Measurements from ENCODE around the gene RPS15.
"Not testable (repeated sequence)": the region's sequence is repeated elsewhere in the genome, so short reads cannot be mapped to it uniquely, and the experiment has no call there.

RPS15 gene

GRCh38 chr19:1416014-1416841 is 22.0 kb upstream of the RPS15 start:
- in situ Hi-C loops (cut with MboI; ENCODE audit: low sequenced_read_pairs, unreplicated experiment): no loop called here
- TF ChIP-seq CTCF (IDR thresholded peaks at IDR 0.05; ENCODE audit: borderline replicate concordance, control extremely low read depth, extremely low read depth, insufficient read depth, missing control alignments): no peak
- DNase-seq (ENCODE audit: low spot score): no peak

- no peak for TF ChIP-seq CTCF (IDR thresholded peaks at IDR 0.05; ENCODE audit: borderline replicate concordance, control extremely low read depth, extremely low read depth, insufficient read depth, missing control alignments)
- no peak for DNase-seq (ENCODE audit: low spot score)
- in situ Hi-C loops (cut with MboI; ENCODE audit: low sequenced_read_pairs, unreplicated experiment): no loop called here
Observed at GRCh38 chr19:1417145-1417544, 21.1 kb upstream of the RPS15 start.

- TF ChIP-seq CTCF (IDR thresholded peaks at IDR 0.05; ENCODE audit: borderline replicate concordance, control extremely low read depth, extremely low read depth, insufficient read depth, missing control alignments): no peak
- no peak for DNase-seq (ENCODE audit: low spot score)
Observed at GRCh38 chr19:1417681-1418495, 20.3 kb upstream of the RPS15 start.

GRCh38 chr19:1418496-1418775 is 19.8 kb upstream of the RPS15 start:
- no peak for DNase-seq (ENCODE audit: low spot score)
- TF ChIP-seq CTCF (IDR thresholded peaks at IDR 0.05; ENCODE audit: borderline replicate concordance, control extremely low read depth, extremely low read depth, insufficient read depth, missing control alignments): no peak
- in situ Hi-C loops (cut with MboI; ENCODE audit: low sequenced_read_pairs, unreplicated experiment): no loop called here

More at GRCh38 chr19:1417681-1418495, 20.3 kb upstream of the RPS15 start:
- in situ Hi-C loops (cut with MboI; ENCODE audit: low sequenced_read_pairs, unreplicated experiment): no loop called here

GRCh38 chr19:1418951-1419738 is 19.1 kb upstream of the RPS15 start:
- in situ Hi-C loops (cut with MboI; ENCODE audit: low sequenced_read_pairs, unreplicated experiment): no loop called here
- no peak for TF ChIP-seq CTCF (IDR thresholded peaks at IDR 0.05; ENCODE audit: borderline replicate concordance, control extremely low read depth, extremely low read depth, insufficient read depth, missing control alignments)

GRCh38 chr19:1420085-1420484 is 18.1 kb upstream of the RPS15 start:
- in situ Hi-C loops (cut with MboI; ENCODE audit: low sequenced_read_pairs, unreplicated experiment): not testable (repeated sequence)

More at GRCh38 chr19:1418951-1419738, 19.1 kb upstream of the RPS15 start:
- DNase-seq (ENCODE audit: low spot score): no peak

More at GRCh38 chr19:1420085-1420484, 18.1 kb upstream of the RPS15 start:
- not testable (repeated sequence) for DNase-seq (ENCODE audit: low spot score)

Measured in GM13976 (cell line).